HG03139 (cell line): ENCODE data around the gene NOM1.

Experiments
- ATAC-seq: cut with Tn5 transposase; IDR thresholded peaks from one replicate; pipeline ENCODE4 v1.9.1; 2021; ENCODE audit not compliant: unreplicated experiment

Gene NOM1

DNA sequence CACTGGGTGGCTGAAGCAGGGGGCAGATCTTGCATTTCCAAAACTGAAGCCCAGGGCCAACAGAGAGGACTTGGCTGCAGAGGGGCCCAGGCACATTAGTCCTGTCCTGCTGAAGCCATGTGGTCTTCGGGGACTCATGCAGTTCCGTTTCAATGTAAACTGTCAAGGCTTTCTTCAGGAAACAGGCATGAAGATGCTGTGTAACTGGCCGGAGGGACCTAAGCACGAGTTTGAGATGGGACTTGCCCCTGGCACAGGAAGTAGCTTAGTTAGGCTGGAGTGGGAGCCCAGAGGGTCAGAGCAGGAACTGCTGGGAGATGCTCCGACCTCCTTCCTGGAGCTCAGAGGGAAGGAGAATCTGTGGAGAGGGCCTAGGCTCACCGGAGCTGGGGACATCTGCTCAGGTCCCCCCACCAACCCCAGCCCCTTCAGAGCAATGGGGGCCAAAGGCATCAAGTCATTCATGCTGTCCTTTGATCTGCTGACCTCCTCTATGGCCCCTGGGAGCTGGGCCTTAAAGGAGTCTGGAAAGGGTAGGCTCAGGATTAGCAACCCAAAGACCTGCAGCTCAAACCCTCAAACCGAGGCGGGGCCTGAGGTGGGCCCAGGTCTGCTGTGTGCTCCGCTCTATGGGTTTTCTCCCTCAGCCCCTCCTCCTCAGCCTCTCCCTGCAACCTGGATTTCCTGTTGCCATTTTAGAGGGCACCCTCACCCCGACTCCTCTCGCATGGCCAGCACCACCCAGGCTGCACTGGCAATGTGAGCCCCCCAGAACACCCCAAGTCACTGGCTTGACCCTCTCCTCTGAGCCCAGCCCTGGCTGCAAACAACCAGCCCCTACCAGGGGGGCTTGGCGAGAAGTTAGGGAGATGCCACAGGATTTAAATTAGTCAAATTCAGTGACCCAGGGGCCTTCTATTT is 65.4 kb downstream of the NOM1 start:
- ATAC-seq: no peak

GRCh38 chr7:157016024-157016351 is 66.5 kb downstream of the NOM1 start:
- ATAC-seq: peak; percentile 4

GRCh38 chr7:157016352-157017041 is 67.0 kb downstream of the NOM1 start:
- peak; percentile 42 for ATAC-seq

- peak; percentile 1 for ATAC-seq
These were observed 67.6 kb downstream of the NOM1 start for GRCh38 chr7:157017149-157017548.

GRCh38 chr7:157017603-157018327 is 68.3 kb downstream of the NOM1 start:
- ATAC-seq: no peak

- no peak for ATAC-seq
These were observed 69.0 kb downstream of the NOM1 start for GRCh38 chr7:157018328-157018996.

DNA sequence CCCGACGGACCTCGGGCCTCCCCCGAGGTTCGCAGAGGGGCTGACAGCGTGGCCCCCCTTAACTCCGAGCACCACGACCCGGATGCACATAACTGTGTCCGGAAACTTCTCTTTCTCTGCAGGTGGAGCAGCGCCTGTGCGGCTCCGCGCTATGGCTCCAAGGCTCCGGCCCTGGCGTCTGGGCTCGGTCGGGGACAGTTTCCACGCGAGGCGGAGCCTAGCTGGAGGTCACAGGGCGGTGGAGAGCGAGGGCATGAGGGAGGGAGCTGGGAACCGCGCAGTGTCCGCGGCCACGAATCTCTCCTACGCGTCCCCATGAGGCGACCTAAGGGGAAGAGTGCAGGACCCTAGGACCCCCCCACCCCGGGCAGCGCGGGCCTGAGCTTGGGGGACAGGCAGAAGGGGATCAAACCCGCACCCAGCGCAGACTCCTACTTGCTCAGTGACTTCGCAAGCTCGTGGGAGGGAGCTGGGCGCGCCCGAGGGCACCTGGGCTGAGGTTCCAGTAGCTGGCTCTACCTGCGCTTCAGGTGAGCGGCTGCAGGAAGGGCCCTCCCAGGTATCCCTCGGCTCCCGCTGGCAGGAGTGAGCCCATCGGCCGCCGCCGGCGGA is 69.6 kb downstream of the NOM1 start:
- no peak for ATAC-seq

GRCh38 chr7:157019718-157020451 is 70.4 kb downstream of the NOM1 start:
- no peak for ATAC-seq

- ATAC-seq: no peak
These were observed 71.1 kb downstream of the NOM1 start for GRCh38 chr7:157020514-157021070.

DNA sequence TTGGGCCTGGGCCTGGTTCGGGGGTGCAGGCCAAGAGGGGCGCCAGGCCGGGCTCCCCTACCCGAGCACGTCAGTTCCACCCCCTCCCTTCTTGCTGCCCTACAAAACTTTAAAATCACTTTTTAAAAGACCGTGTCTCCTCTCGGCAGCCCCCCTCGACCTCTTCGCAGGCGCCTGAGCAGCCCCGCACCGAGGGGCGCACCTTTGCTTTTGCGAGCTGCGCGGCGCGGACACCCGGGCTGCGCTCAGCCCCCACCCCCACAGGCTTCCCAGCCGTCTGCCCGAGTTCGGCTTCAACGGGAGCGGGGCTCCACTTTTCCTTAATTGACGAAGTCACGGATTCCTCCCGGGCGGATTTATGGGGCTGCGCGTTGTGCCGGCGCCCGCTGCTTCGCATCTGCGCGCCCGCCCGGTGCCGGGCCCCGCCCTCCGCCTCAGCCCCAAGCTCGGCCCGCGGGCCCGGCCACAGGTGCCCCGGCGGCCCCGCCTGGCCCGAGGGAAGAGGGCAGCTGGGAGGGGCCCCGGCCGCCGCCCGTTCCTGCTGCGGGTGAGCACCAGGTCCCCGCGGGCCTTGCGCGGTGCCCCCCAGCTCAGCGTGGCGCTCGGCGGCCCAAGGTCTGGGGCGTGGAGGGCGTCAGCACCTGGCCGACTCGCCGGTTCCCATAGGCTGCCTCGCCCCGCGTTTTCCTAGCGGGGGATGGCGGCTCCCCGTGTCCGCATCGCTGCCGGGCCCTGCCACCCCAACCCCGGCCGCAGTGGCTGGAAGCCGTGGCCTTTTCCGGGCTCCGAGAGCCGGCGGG is 71.8 kb downstream of the NOM1 start:
- no peak for ATAC-seq

DNA sequence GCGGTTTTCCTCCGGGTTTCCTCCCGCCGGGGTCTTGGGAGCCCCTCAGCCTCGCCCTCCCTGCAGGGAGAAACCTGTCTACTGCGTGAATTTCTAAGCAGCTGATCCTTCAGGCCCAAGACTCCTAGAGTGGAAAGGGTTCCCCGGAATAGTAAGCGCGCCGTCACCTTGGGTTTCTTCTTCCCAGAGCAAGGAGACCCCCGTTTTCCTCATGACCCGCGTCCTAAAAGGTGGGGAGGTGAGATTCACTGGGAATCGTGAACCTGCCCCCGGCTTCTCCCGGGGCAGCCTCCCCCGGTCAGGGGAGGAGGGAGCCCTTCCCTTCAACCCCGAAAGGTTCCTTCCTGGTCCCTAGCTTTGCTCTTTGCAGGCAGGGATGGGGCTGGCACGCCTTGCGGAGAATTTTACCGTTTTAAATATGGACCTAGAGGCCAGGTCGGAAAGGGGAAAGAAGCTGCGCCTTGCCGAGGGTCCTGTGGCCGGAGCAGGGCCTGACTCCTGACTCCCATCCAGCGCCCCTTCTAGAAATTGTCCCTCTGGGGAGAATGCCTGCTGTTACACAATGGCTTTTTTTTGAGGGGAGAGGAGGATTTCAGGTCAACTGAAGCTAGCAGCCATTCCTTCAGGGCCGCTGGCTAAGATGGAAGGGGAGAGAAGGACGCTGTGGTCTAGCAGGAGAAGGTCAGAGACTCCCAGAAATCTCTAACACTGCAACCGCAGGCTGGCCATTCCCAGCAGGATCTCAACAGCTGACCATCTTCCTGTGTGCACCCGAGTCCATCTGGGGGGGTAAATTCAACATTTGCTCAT is 72.6 kb downstream of the NOM1 start:
- ATAC-seq: no peak
